ENCODE data around the gene RBP4.

Gene RBP4

DNA sequence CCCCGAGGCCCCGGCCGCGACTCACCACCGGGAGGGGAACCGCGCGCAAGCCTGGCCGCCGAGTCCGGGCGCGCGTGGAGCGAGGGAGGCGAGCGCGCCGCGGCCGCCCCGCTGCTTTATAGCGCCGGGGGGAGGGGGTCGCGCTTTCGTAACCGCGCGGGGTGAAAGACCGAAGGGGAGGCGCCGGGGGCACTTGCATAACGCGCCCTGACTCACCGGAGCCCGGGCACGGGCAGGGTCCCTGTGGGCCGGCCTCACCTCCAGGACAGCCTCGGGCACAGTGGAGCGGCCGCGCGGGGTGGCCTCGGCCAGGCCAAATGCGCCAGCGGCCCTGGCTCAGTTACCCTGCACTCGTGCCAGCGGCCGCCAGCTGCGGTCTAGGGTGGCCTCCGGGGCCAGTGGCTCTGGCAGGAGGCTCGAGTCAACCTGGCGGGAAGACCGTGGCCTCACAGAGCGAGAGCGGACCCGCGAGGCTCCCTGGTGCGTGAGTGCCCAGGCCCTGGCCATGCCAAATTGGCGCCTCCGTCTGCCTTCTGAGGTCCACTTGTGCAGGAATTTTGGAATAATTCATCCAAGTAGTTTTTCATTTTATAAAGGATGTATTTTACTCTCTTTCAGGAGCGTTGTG lies at the start of gene RBP4:
TSS of gene RBP4 (minus strand) at position 90 of the 628 bp plus-strand sequence. CDS start 207 bp downstream, outside the sequence.
- no peak for DNase-seq

DNA sequence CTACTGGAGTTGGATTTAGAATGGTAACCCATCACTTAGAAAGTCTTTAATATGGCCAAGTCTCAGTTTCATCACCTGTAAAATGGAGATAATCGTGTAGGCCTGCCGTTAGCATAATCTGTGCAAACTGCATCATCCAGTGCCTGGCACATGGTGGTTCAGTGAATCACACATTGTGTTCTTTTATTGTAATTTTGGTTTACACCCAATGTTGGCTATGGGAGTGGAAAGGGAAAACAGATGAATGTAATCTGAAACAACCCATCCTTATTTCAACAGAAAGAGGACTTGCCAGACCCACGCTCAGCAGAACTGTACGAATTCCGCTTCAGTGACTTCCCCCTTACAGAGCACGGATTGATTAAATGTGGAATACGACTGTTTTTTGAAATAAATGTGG lies 38.8 kb upstream of the RBP4 start:
- no peak for DNase-seq

DNA sequence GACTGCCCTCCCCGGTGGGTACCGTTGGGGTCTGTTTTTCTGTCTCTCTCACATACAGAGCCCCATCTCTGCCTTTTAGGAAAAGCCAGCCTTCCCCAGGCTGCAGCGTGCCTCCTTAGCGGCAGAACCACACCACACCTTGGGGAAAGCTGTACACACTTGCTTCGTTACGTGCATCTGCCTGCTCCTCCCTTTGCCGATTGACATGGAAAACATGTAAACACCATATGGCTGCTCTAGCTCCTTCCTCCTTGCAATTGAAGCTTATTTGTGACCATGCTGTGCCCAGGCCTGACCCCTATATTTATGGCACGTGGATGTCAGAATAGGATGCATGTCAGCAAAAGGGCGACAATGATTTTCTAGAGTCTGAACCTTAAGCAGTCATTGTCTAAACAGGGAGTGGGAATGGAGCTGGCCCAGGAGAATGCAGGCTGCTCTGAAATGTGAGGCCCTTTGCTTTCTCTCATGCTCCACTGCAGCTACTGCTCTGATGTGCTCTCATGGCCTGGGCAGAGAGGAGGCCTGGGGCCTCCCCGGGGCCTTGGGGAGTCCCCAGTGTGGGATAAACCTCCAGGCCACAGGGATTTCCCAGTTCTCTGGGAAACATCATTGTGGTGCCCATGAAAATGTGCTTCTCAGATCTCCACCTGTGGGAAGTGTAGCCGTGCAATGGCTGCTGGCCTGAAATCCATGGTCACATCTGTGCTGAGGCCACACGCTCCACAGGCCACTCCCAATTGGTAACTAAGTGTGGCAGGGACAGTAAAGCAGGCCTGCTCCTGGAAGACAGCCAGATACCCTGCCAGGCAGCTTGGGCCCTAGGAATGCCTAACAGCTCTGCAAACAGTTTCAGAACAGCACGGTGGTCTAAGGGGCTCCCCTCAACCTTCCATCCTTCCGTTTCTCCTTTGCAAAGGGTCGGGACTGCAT lies 29.9 kb upstream of the RBP4 start:
- DNase-seq, result no peak

DNA sequence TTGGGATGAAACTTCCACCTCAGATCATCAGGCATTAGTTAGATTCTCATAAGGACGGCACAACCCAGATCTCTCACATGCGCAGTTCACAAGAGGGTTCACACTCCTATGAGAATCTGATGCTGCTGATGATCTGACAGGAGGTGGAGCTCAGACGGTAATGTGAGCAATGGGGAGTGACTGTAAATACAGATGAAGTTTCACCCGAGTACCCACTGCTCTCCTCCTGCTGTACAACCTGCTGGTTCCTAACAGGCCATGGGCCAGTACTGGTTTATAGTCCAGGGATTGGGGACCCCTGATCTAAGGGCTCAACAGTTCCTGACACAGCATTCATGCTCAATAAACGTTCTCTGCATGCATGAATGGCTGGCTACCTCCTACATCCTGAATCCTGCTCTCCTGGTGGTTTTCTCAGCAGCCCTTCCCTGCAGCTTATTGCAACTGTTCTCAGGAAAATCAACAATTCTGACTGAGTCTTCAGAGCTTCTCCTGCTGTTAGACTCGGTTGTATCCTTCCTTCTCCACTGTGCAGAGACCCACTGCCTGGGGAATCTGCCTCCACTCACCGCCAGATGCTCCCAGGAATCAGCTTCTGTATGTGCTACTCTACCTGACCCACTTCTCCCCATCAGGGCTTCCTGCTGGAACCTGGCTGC lies 28.7 kb upstream of the RBP4 start:
- no peak for DNase-seq

DNA sequence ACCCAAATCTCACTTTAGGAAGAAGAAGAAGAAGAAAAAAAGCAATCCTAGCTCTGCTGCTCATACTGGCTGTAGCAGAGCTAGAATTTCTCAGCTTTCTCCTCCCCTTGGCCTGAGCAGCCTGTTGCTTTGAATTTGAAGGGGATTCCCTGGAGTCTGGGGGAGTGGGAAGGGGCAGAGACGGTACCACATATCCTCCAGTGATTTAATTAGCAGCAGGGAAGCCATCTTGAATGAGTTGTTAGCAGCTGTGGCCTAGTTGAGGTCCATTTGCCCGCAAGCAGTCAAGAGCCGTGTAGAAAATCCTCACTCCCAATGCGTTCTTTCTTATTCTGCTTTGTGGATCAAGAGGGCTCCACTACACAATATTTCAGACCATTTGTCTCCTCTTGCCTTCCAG lies 27.8 kb upstream of the RBP4 start:
- no peak for DNase-seq

DNA sequence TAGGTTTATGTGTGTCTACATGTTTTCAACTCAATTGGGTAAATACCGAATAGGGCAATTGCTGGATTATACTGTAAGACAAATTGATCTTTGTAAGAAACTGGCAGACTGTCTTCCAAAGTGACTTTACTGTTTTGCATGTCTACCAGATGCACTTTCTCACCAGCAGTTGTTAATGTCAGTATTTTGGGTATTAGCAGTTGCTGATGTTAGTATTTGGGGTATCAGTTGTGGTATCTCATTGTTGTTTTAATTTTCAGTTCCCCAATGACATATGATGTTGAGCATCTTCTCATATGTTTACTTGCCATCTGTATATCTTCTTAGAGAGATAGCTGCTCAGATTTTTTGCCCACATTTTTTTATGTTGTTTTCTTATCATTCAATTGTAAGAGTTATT lies 21.9 kb upstream of the RBP4 start:
- no peak for DNase-seq

DNA sequence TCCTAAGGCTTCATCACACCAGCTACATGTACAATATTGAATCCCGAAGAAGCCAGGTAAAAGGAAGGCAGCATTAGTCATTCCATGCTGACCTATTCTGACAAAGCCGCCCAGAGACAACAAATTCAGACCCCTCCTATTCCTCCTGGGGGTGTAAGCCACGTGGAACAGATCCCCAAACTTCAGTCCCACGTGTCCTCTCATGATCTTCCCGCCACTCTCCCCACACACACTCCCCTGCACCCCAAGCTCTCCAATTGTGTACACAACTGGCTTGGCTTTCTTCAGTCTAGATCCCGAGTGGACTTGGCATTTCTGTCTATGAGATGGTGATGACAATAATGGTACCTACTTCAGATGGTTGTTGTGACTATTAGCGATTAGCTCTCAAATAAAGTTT lies 19.9 kb upstream of the RBP4 start:
- no peak for DNase-seq

DNA sequence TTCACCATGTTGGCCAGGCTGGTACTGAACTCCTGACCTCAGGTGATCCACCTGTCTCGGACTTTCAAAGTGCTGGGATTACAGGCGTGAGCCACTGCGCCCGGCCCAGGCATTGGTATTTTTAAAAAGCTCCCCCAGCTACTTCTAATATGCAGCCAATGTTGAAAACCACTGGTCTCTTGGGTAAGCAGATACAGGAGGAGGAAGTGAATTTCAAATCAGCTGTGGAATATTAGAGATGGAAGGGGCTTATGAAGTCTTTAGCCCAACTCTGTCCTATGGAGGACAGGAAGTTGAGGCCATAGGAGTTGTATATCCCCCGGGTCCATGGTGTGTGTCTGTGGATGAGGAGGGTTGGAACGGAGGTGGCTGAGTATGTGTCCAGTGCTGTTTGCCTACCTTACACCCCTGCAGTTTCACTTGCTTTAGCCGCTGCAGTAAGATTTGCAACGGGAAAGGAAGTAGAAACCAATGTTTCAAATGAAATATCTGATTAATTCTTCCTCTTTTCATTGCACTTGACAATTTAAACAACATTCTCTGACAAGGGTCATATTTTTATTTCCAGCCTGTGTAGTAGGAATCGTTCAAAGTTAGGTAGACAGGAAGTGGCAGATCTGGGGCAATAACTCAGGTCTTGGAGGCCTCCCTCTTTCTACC lies 14.7 kb upstream of the RBP4 start:
- no peak for DNase-seq

DNA sequence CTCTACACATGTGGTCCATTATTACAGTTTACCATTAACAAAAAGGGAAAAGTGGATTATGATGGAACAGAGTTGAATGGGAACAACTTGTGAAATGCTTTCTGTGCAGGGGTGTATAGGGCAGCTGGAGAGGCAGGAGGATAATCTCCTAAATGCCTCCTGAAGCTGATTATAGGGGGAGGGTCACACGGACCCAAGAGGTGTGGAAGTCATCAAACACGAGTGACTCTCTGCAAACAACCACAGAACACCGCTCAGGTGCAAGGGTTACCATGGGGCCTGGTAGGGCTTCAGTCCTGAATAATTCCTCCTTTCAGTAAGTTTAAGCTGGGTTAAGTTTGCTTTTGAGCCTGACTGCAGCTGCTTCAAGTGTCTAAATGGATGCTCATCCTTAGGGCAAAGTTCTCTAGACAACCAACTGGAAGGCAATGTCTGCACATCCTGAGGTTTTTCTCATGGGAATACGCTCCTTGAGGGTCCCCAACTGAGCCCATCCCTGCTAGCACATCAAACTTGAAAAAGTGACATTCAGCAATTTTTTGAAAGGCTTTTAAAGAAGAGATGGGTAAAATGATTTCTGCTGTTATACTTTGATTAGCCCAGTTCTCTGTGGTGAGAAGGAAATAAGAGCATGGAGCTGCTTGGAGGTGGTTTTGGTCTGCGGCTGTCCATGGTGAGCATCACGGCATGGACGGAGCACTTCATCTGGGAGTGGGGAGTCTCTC lies 13.2 kb upstream of the RBP4 start:
- DNase-seq, result no peak

DNA sequence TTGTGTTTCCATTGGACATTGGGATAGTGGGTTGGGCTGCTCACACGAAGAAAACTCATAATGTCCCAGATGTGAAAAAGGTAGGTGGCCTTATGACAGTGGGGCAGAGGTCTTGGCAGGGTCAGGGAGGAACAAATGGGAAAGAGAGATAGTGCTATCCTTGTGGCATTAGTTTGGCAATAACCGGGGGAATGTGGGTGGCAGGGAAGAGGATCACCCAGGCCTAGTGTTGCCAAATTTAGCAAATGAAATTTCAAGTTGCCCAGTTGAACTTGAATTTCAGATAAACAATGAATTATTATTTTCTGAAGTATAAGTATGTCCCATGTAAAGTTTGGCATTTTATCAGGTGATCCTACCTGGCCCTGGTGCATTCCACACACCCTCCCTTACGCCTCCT lies 12.1 kb upstream of the RBP4 start:
- no peak for DNase-seq

DNA sequence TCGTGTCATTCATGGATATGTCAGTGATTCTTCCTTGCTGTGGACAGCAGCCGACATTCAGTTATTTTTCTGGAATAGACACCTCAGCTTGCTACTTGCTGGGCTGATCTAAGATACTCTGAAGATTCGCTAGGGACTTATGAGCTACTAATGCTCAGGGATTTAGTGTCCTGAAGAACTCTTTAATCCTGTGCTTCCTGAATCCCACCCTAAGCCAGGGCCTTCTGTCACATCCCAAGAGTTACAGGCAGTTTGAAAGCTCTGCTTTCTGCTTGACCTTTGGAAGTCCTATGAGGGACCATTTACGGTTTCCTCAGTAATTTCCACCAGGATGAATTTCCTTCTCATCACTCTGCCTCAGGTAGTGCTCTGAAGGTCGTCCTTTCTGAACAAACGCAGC lies 11.3 kb upstream of the RBP4 start, which contains the start of gene PDE6C:
TSS of gene PDE6C (plus strand) at position 227 of the 400 bp plus-strand sequence. CDS start 189 bp downstream, outside the sequence.
- DNase-seq, result no peak

DNA sequence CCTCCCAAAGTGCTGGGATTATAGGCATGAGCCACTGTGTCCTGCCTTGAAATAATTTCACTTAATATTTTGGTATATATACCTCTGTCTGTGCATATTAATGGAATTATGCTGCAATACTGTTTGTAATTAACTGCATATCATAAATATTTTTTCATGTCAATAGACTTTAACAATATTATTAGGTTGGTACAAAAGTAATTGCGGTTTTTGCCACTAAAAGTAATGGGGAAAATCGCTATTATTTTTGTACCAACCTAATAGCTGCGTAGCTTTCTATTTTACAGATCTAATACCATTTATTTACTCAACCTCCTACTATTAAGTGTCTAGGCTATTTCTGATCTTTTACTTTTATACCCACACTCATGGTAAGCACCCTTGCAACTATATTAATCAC lies 7.4 kb upstream of the RBP4 start:
- DNase-seq, result no peak

DNA sequence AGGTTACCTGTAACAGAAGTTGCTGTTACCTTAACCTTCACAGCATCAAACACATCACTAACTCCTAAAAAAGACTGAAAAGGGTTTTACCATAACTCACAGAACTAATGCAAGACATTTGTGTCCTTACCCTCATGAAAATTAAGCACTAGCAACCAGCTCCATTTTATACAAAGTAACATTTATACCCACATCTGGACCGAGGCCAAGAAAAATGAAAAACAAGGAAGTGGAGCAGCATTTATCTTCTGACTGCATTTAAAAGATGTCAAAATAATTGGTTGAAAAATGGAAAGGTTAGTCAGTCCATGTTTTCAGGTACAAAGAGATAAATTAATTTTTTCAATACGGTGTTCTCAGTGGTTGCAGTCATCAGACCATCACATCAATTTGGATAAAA lies 3.1 kb upstream of the RBP4 start:
- no peak for DNase-seq

DNA sequence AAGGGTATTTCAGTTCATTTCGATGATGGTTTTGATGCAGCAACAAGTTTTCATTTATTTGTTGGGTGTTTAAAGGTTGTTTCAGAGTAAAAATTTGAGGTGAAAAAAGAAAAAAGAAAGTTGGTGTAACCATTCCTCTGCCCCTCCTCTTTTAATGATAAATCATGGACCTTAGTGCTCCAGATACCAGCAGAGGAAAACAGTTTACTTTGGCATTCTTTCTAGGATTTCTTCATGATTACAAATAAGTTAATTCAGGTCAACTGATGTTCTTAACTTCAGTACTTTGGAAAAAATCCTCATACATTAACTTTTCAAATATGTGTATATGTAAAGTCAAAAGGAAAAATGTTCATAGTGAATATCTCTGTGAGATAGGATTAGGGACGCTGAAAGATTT lies 2.0 kb upstream of the RBP4 start:
- DNase-seq, result no peak

DNA sequence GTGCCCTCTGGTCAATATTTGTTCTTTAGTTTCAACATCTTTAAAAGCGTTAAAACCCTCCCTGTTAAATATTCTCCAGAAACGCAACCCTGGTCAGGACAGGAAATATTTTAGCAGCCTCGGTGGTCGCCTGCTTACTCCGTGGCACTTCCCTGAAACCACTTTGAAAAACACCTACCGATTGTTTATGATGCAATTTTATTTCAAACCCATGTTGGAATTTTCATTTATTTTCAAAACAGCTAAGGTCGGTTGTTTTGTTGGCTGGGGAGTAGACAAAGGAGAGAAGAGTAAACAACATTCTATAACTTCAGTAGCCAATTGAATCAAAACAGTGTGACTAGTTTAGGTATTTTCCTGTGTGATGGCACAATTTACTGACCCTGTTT lies 733 bp upstream of the RBP4 start:
- DNase-seq, result no peak

DNA sequence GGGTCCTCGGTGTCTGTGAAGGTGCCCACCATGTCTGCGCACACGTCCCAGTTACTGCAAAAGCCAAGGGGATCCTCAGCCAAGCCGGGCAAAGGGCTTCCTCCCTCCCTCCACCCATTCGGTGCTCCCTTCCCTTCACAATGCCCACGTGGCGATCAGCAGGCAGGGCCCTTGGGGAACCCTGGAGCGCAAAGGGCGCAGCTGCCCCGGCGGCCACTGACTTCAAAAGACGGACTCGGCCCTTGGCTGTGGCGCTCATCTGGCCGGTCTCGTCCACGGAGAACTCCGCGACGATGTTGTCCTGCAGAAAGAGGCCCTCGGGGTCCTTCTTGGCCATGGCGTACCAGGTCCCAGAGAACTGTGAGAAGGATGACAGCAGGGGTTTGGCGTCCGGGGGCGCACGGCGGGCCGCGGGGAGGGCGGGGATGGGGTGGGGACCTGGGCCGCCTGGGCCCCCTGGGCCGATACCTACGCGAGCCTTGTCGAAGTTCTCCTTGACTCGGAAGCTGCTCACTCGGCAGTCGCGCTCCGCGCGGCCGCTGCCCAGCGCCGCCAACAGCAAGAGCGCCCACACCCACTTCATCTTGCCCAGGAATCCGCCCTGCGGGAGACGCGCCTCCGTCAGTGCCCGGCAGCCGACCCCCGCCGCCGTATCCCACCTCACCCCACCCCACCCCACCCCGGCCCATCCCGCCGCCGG lies 439 bp downstream of the RBP4 start:
- DNase-seq, result peak; percentile 35

DNA sequence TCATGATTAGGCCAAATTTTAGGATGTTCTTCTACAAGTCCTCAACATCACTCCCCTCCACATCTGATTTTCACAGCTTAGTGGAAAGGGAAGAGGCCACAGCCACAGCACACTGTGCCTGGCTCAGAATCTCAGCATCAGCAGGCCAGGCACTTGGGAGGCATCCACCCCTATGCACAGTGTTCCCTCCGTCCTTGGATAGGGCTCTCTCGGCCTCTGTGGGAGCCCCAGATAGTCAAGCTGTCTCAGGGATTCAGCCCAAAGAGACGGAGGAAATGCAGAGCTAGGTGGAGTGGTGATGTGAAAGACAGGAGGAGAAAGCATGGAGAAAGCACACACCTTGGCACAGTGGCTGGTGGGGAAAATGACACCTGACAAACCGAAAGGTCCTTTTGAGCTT lies 1.3 kb downstream of the RBP4 start:
- no peak for DNase-seq

DNA sequence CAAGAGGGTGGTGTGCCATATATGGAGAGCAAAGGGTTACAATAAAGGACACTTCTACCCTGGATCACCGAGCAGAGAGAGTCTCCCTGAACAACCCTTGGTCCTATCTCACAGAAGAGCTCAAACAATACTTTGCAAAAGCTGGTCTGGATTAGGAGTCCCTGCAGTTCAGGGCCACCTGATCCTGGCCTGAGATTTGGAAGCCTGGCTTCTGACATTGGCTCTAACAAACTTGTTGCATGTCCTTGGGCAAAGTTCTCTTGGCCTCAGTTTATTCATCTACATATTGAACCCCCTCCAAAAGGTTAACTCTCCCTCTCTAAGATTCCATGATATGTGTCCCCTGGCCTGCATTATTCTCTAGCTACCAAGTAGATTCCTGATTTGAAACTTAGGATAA lies 1.7 kb downstream of the RBP4 start:
- no peak for DNase-seq

DNA sequence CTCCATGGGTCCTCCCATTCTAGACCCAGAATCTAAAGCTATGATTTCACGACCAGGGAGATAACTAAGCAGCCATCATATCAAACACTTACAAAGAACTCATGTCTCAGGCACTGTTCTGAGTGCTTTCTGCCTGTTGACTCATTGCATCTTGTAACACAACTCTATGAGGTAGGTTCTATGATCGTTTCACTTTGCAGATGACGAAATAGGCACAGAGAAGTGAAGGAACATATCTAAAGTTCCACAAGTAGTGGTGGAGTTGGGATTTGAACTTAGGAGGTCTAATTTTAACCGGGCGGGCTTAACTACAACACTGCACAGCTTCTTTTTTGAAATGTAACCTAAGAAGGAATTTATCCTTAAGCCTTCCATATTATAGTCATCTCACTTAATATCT lies 2.9 kb downstream of the RBP4 start:
- no peak for DNase-seq

DNA sequence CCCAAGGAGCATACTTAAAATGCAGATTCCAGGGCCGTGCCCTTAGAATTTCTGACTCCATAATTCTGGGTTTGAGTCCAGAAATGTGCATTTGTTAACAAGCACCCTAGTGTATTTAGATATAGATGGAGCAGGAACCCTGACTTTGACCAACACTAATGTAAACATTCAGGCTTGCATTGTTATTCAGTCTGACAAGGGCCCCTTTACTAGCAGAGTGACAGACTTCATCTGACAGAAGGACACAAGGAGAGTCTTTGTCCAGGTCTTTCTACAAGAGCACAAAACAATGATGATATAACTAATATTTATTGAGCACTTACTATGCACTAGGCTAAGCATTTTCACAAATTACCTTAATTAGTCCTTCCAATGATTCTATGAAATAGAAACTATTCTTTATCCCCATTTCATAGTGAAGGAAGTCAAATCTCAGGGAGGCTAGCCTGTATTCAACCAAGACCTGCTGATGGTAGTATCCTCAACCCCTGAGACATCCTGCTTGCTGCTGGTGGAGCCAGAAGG lies 3.9 kb downstream of the RBP4 start:
- DNase-seq, result no peak

DNA sequence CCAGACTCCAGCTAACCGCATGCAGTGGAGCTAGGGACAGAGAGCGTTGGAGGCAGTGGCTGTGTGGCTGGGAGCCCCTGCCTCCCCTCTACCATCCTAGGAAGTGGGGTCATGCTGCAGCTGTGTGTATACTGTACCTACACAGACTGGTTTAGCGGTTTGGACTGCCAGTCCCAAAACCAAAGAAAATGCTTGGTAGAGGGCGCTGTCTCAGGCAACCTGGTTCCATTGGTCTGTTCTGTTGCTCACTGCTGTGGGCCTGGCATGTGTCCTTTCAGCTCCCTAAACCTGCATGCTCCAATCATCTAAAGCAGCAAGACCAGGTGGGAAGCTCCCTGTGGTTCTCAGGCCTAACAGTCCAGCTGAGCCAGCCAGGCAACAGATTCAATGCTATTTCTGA lies 4.5 kb downstream of the RBP4 start:
- DNase-seq, result no peak

All from fibroblast of skin of right biceps (primary cell).